ENCODE data around the gene SLC22A5.

Gene SLC22A5

DNA sequence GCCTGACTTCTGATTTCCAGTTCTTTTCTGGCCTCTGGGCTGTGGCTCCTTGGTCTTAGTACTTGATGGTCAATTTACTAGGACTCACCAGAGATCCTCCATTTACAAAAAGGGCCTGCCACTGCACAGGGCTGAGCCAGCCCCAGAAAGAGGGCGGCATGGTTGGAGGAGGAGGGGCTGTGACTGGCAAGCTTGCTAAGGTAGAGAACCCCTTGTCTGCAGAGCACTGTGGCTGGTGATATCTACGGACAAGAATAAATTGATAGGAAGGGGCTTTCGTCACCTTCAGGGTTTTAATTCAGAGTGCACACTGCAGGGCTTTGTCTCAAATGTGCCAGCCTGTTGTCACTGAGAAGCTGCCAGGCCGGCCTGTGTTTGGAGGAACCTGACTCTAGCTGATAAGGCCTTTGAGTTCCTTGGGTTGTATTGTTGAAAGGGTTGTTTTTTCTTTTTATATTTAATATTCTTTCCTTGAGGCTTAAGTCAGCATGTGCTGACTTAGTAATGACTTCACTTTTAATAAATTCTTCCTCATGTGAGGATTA lies 15.1 kb downstream of the SLC22A5 start:
- Histone ChIP-seq H2BK12ac (ENCODE audit: low read length in 2 of 2) (no peak overlapping the region), H4K91ac (ENCODE audit: low read length) (no peak overlapping the region), H3K23ac (ENCODE audit: low read length in 2 of 2) (no peak overlapping the region), H3K4ac (ENCODE audit: low read depth in 1 of 2, low read length in 2 of 2) (no peak overlapping the region), H3K4me1 (ENCODE audit: control insufficient read depth, insufficient read depth, low read depth, low read length) (peaks cover 31% of the 10 kb centered on the region), H2BK15ac (ENCODE audit: low read depth, poor library complexity, severe bottlenecking) (no peak overlapping the region), H3K9ac (ENCODE audit: low read length) (no peak overlapping the region), H2BK5ac (ENCODE audit: low read depth, low read length, poor library complexity, severe bottlenecking) (no peak overlapping the region), H3K36me3 (ENCODE audit: control insufficient read depth in 1 of 2, insufficient read depth in 2 of 2, low read depth in 1 of 2, low read length in 2 of 2) (peaks cover 0 to 28% of the 10 kb centered on the region in 2 experiments), H3K14ac (ENCODE audit: low read length in 2 of 2) (no peak overlapping the region), H3K27me3 (ENCODE audit: control insufficient read depth in 1 of 2, insufficient read depth in 1 of 2, low read length in 2 of 2) (no peaks in the 10 kb centered on the region), H3K9me3 (ENCODE audit: control insufficient read depth, low read length) (no peaks in the 10 kb centered on the region), H3K27ac (ENCODE audit: low read length, poor library complexity, severe bottlenecking) (no peak overlapping the region), H3K4me3 (ENCODE audit: insufficient read depth in 1 of 2, low read depth in 1 of 2, low read length in 2 of 2) (no peak overlapping the region), H4K8ac (ENCODE audit: low read length) (no peak overlapping the region), H2BK120ac (ENCODE audit: low read depth, low read length) (no peak overlapping the region), H2AFZ (ENCODE audit: low read depth, low read length) (no peak overlapping the region), H2AK5ac (ENCODE audit: low read length, severe bottlenecking) (no peak overlapping the region), H3K18ac (ENCODE audit: low read depth in 1 of 2, low read length in 2 of 2) (no peak overlapping the region), H3K4me2 (ENCODE audit: low read length, poor library complexity, severe bottlenecking) (no peak overlapping the region), H3K79me1 (replicated peaks; ENCODE audit: low read length, poor library complexity, severe bottlenecking) (peaks cover 11% of the 10 kb centered on the region)
- WGBS: 98% methylated on average over 4 of the region's 4 CpGs
- DNase-seq: no peak

DNA sequence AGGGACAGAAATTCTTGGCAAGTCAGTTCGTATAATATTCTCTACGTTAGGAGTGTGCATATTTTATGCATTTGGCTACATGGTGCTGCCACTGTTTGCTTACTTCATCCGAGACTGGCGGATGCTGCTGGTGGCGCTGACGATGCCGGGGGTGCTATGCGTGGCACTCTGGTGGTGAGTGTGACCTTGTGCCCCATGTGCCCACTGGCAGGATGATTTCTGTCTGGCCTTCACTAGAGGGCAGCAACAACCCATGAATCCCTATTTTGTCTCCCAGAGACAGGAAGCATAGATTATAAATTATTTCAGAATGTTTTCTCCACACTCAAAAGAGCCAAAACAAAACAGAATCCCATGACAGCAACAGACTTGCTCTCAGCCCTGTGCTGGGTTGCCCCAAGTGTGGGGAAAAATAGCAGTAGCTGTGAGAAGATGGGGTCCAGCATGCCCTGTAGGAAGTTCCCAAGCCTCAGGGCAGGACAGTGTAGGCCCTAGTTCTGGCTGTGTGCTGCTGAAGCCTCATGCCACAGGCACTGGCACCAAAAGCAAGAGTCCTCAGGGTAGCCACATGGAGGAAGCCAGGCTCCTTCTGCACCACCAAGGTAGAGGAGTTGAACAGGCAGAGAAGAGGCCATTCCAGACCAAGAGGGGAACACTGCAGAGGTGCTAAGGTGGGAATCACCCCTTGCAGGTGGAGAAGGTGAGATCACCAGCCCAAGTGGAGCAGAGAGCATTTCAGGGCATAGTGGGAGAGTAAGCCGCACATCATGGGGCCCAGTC lies 16.0 kb downstream of the SLC22A5 start:
- peak; percentile 79 for DNase-seq
- Histone ChIP-seq H2BK12ac (ENCODE audit: low read length in 2 of 2) (peak overlapping the region; percentile 59 to 78), H3K14ac (ENCODE audit: low read length in 2 of 2) (no peak overlapping the region), H3K9me3 (ENCODE audit: control insufficient read depth, low read length) (no peaks in the 10 kb centered on the region), H3K36me3 (ENCODE audit: control insufficient read depth in 1 of 2, insufficient read depth in 2 of 2, low read depth in 1 of 2, low read length in 2 of 2) (peaks cover 0 to 22% of the 10 kb centered on the region in 2 experiments), H4K91ac (ENCODE audit: low read length) (peak overlapping the region; percentile 92), H3K27ac (ENCODE audit: low read length, poor library complexity, severe bottlenecking) (peak overlapping the region; percentile 20), H2BK120ac (ENCODE audit: low read depth, low read length) (no peak overlapping the region), H3K4ac (ENCODE audit: low read depth in 1 of 2, low read length in 2 of 2) (peak overlapping the region in 1 of 2 experiments; percentile 34), H4K8ac (ENCODE audit: low read length) (peak overlapping the region; percentile 4), H2AK5ac (ENCODE audit: low read length, severe bottlenecking) (peak overlapping the region; percentile 98), H2BK5ac (ENCODE audit: low read depth, low read length, poor library complexity, severe bottlenecking) (no peak overlapping the region), H3K4me3 (ENCODE audit: insufficient read depth in 1 of 2, low read depth in 1 of 2, low read length in 2 of 2) (no peak overlapping the region), H3K4me2 (ENCODE audit: low read length, poor library complexity, severe bottlenecking) (no peak overlapping the region), H3K79me1 (replicated peaks; ENCODE audit: low read length, poor library complexity, severe bottlenecking) (peaks cover 5% of the 10 kb centered on the region), H3K27me3 (ENCODE audit: control insufficient read depth in 1 of 2, insufficient read depth in 1 of 2, low read length in 2 of 2) (no peaks in the 10 kb centered on the region), H3K23ac (ENCODE audit: low read length in 2 of 2) (no peak overlapping the region), H3K18ac (ENCODE audit: low read depth in 1 of 2, low read length in 2 of 2) (peak overlapping the region; percentile 40 to 80), H3K9ac (ENCODE audit: low read length) (peak overlapping the region; percentile 47), H2BK15ac (ENCODE audit: low read depth, poor library complexity, severe bottlenecking) (peak overlapping the region; percentile 60), H2AFZ (ENCODE audit: low read depth, low read length) (no peak overlapping the region), H3K4me1 (ENCODE audit: control insufficient read depth, insufficient read depth, low read depth, low read length) (peaks cover 32% of the 10 kb centered on the region)
- WGBS: 80% methylated on average over 9 of the region's 9 CpGs

DNA sequence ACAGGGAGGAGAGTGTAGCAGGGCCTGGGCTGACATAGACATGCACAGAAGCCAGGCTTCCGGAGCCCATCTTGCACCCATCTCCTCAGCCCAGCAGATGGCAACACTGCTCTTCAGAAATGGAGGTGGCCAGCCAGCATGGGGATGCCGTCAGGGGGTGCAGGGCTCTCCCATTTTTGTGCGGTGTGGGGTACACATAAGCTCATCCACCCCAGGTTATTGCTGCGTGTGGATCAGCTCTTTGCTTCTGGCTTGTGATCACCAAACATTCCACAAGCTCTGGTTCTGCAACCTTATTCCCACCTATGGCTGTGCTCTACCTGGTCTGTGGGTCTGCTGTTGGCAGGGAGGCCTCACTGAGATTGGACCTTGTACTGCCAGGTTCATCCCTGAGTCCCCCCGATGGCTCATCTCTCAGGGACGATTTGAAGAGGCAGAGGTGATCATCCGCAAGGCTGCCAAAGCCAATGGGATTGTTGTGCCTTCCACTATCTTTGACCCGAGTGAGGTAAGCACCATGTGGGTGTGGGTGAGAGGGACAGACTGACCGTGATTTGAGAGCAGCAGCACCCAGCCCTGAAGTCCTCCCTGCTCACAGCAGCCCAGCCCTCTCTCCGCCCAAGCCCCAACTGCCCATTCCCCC lies 17.3 kb downstream of the SLC22A5 start:
- Histone ChIP-seq H3K79me1 (replicated peaks; ENCODE audit: low read length, poor library complexity, severe bottlenecking) (peaks cover 7% of the 10 kb centered on the region), H2AFZ (ENCODE audit: low read depth, low read length) (no peak overlapping the region), H3K4me1 (ENCODE audit: control insufficient read depth, insufficient read depth, low read depth, low read length) (peaks cover 34% of the 10 kb centered on the region), H3K36me3 (ENCODE audit: control insufficient read depth in 1 of 2, insufficient read depth in 2 of 2, low read depth in 1 of 2, low read length in 2 of 2) (peaks cover 0 to 25% of the 10 kb centered on the region in 2 experiments), H2BK15ac (ENCODE audit: low read depth, poor library complexity, severe bottlenecking) (no peak overlapping the region), H2BK5ac (ENCODE audit: low read depth, low read length, poor library complexity, severe bottlenecking) (peak overlapping the region; percentile 67), H4K8ac (ENCODE audit: low read length) (peak overlapping the region; percentile 83), H3K27me3 (ENCODE audit: control insufficient read depth in 1 of 2, insufficient read depth in 1 of 2, low read length in 2 of 2) (no peaks in the 10 kb centered on the region), H2AK5ac (ENCODE audit: low read length, severe bottlenecking) (peak overlapping the region; percentile 72), H2BK12ac (ENCODE audit: low read length in 2 of 2) (peak overlapping the region; percentile 93 to 99), H3K27ac (ENCODE audit: low read length, poor library complexity, severe bottlenecking) (peak overlapping the region; percentile 99), H3K23ac (ENCODE audit: low read length in 2 of 2) (no peak overlapping the region), H3K4me2 (ENCODE audit: low read length, poor library complexity, severe bottlenecking) (no peak overlapping the region), H3K18ac (ENCODE audit: low read depth in 1 of 2, low read length in 2 of 2) (peak overlapping the region; percentile 67 to 77), H3K9me3 (ENCODE audit: control insufficient read depth, low read length) (no peaks in the 10 kb centered on the region), H3K4ac (ENCODE audit: low read depth in 1 of 2, low read length in 2 of 2) (peak overlapping the region; percentile 26 to 87), H2BK120ac (ENCODE audit: low read depth, low read length) (peak overlapping the region; percentile 29), H3K4me3 (ENCODE audit: insufficient read depth in 1 of 2, low read depth in 1 of 2, low read length in 2 of 2) (no peak overlapping the region), H3K14ac (ENCODE audit: low read length in 2 of 2) (peak overlapping the region in 1 of 2 experiments; percentile 93), H4K91ac (ENCODE audit: low read length) (peak overlapping the region; percentile 10), H3K9ac (ENCODE audit: low read length) (peak overlapping the region; percentile 43)
- WGBS: 44% methylated on average over 9 of the region's 10 CpGs
- DNase-seq: peak; percentile 82

DNA sequence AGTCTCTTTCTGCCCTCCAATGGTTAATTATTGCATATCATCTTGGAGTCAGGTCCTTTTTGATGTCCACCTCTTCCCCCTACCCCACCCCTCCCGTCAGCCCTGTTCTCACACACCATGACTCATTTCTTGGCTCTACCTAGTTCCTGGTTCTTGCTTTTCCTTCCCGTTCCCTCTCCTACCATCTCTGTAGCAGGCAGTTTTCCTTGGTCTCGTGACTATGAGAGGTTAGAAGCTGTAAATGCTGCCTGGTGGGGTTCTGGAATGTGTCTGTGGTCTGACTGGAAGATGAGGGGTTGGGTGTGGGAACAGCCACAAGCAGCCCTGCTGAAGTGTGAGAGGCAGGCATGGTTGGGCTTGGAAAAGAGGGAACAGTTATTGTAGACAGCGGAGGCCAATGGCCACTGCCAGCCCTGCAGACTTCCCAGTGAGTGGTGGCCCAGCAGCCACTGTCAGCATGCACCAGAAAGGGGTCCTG lies 18.2 kb downstream of the SLC22A5 start:
- peak overlapping the region; percentile 92 for H2AK5ac ChIP-seq (ENCODE audit: low read length, severe bottlenecking)
- H2AFZ ChIP-seq (ENCODE audit: low read depth, low read length): no peak overlapping the region
- peaks cover 0 to 30% of the 10 kb centered on the region in 2 experiments for H3K36me3 ChIP-seq (ENCODE audit: control insufficient read depth in 1 of 2, insufficient read depth in 2 of 2, low read depth in 1 of 2, low read length in 2 of 2)
- peak overlapping the region; percentile 99 for H3K27ac ChIP-seq (ENCODE audit: low read length, poor library complexity, severe bottlenecking)
- 1% methylated on average over 3 of the region's 4 CpGs for WGBS
- H3K9me3 ChIP-seq (ENCODE audit: control insufficient read depth, low read length): no peaks in the 10 kb centered on the region
- H3K27me3 ChIP-seq (ENCODE audit: control insufficient read depth in 1 of 2, insufficient read depth in 1 of 2, low read length in 2 of 2): no peaks in the 10 kb centered on the region
- H3K14ac ChIP-seq (ENCODE audit: low read length in 2 of 2): no peak overlapping the region
- H3K4me1 ChIP-seq (ENCODE audit: control insufficient read depth, insufficient read depth, low read depth, low read length): peaks cover 34% of the 10 kb centered on the region
- H3K4me3 ChIP-seq (ENCODE audit: insufficient read depth in 1 of 2, low read depth in 1 of 2, low read length in 2 of 2): peak overlapping the region in 1 of 2 experiments; percentile 44
- H4K91ac ChIP-seq (ENCODE audit: low read length): peak overlapping the region; percentile 71
- peaks cover 5% of the 10 kb centered on the region for H3K79me1 ChIP-seq (replicated peaks; ENCODE audit: low read length, poor library complexity, severe bottlenecking)
- peak overlapping the region; percentile 91 for H2BK5ac ChIP-seq (ENCODE audit: low read depth, low read length, poor library complexity, severe bottlenecking)
- H4K8ac ChIP-seq (ENCODE audit: low read length): peak overlapping the region; percentile 53
- peak overlapping the region; percentile 51 for H2BK120ac ChIP-seq (ENCODE audit: low read depth, low read length)
- H2BK15ac ChIP-seq (ENCODE audit: low read depth, poor library complexity, severe bottlenecking): no peak overlapping the region
- peak overlapping the region; percentile 73 for H3K9ac ChIP-seq (ENCODE audit: low read length)
- H2BK12ac ChIP-seq (ENCODE audit: low read length in 2 of 2): peak overlapping the region; percentile 31 to 69
- H3K18ac ChIP-seq (ENCODE audit: low read depth in 1 of 2, low read length in 2 of 2): peak overlapping the region; percentile 60 to 98
- no peak overlapping the region for H3K4me2 ChIP-seq (ENCODE audit: low read length, poor library complexity, severe bottlenecking)
- peak; percentile 99 for DNase-seq
- H3K4ac ChIP-seq (ENCODE audit: low read depth in 1 of 2, low read length in 2 of 2): peak overlapping the region; percentile 19 to 29
- no peak overlapping the region for H3K23ac ChIP-seq (ENCODE audit: low read length in 2 of 2)

All from mesenchymal stem cell (in vitro differentiated cells and primary cell).